B cell (primary cell): Measurements from ENCODE around the gene FAM184B. TPM values are rescaled to one million over a fixed set of nuclear protein-coding genes. Genes with fewer than 3 reads are reported as not detected.

Experiments
- ATAC-seq: fragments of 200-7000 bp; cut with Tn5 transposase; one replicate; pipeline ENCODE4 v1.10.0; 2021; ENCODE audit warnings: low read depth, mild to moderate bottlenecking, moderate number of reproducible peaks, moderate library complexity
- CTCF ChIA-PET: fragments of 350-600 bp; sonication (Branson Sonifier 250); formaldehyde crosslinking; loops from one replicate; lab custom pipeline; 2021; ENCODE audit warnings: antibody characterized with exemption, inconsistent platforms; lab: Charles Lee
- POLR2A ChIA-PET: fragments of 350-600 bp; sonication (Branson Sonifier 250); formaldehyde crosslinking; loops from one replicate; lab custom pipeline; 2021; ENCODE audit warnings: antibody characterized with exemption; lab: Charles Lee
- DNase-seq: peaks from one replicate; pipeline ENCODE4 v3.0.0; 2013
- H2AFZ ChIP-seq: 2 replicates; pipeline ENCODE4 v1.6.1; 2012; ENCODE audit warnings: mild to moderate bottlenecking, low read depth, low read length; ENCODE audit not compliant: insufficient read depth, poor library complexity, severe bottlenecking
- H3K27ac ChIP-seq, 2 donors: 1 replicate in 1 of 2; 2 replicates in 1 of 2; pipeline ENCODE4 v1.5.1; 2012 to 2013; ENCODE audit warnings: low read length in 2 of 2, mild to moderate bottlenecking in 2 of 2, moderate library complexity in 1 of 2
- H3K27me3 ChIP-seq, 4 experiments: fragments of 200-600 bp in 1 of 4; sonication (generic) in 1 of 4; replicated peaks in 1 of 4; 1 replicate in 2 of 4; 2 replicates in 2 of 4; pipeline versions ENCODE4 v1.6.1 to v1.7.0; 2013 to 2016; ENCODE audit warnings: low read length in 3 of 4, mild to moderate bottlenecking in 2 of 4, mixed read lengths in 1 of 4, moderate library complexity in 1 of 4; ENCODE audit not compliant: insufficient read depth in 4 of 4, control insufficient read depth in 3 of 4; ENCODE audit errors: control extremely low read depth in 1 of 4
- H3K36me3 ChIP-seq, 2 experiments: replicated peaks in 1 of 2; 1 replicate in 1 of 2; 2 replicates in 1 of 2; pipeline versions ENCODE4 v1.6.1 to v1.7.1; 2013; ENCODE audit warnings: low read length in 1 of 2; ENCODE audit not compliant: insufficient read depth in 2 of 2, control insufficient read depth in 1 of 2; ENCODE audit errors: control extremely low read depth in 1 of 2, extremely low read depth in 1 of 2
- H3K4me1 ChIP-seq, 2 donors: fragments of 200-600 bp in 1 of 2; sonication (generic) in 1 of 2; 1 replicate in 1 of 2; 2 replicates in 1 of 2; pipeline versions ENCODE4 v1.5.1 to v1.6.1; 2013 to 2017; ENCODE audit warnings: low read length in 2 of 2; ENCODE audit not compliant: control insufficient read depth in 2 of 2, insufficient read depth in 2 of 2
- H3K4me2 ChIP-seq: replicated peaks from 2 replicates; pipeline ENCODE3; 2012; ENCODE audit warnings: mild to moderate bottlenecking, low read depth, low read length; ENCODE audit not compliant: poor library complexity, severe bottlenecking
- H3K4me3 ChIP-seq, 5 experiments: fragments of 200-600 bp in 1 of 5; sonication (generic) in 1 of 5; 1 replicate in 3 of 5; 2 replicates in 2 of 5; pipeline versions ENCODE4 v1.5.1 to v1.7.0; 2011 to 2016; ENCODE audit warnings: low read length in 4 of 5, mild to moderate bottlenecking in 4 of 5, low read depth in 2 of 5, control low read depth in 1 of 5, moderate library complexity in 1 of 5; ENCODE audit not compliant: insufficient read depth in 1 of 5; ENCODE audit errors: control extremely low read depth in 1 of 5, extremely low read depth in 1 of 5
- H3K79me2 ChIP-seq: fragments of 200-600 bp; sonication (generic); one replicate; pipeline ENCODE4 v1.6.0; 2016; ENCODE audit warnings: low read length; ENCODE audit not compliant: control insufficient read depth, insufficient read depth
- H3K9ac ChIP-seq: fragments of 200-600 bp; sonication (generic); 2 replicates; pipeline ENCODE4 v1.6.1; 2017; ENCODE audit warnings: mild to moderate bottlenecking, low read length, moderate library complexity
- H3K9me3 ChIP-seq, 3 donors: one replicate each; pipeline versions ENCODE4 v1.6.1 to v1.7.1; 2013; ENCODE audit warnings: low read length in 2 of 3; ENCODE audit not compliant: control insufficient read depth in 2 of 3, insufficient read depth in 1 of 3; ENCODE audit errors: control extremely low read depth in 1 of 3
- H4K20me1 ChIP-seq: 2 replicates; pipeline ENCODE4 v1.6.0; 2012; ENCODE audit warnings: mild to moderate bottlenecking, low read length; ENCODE audit not compliant: insufficient read depth, control insufficient read depth, poor library complexity, severe bottlenecking
- H3K27ac Mint-ChIP-seq: one replicate; pipeline ENCODE4 v1.8.0; 2021; ENCODE audit warnings: mixed read lengths
- H3K27me3 Mint-ChIP-seq: one replicate; pipeline ENCODE4 v1.8.0; 2021; ENCODE audit warnings: mixed read lengths
- H3K4me1 Mint-ChIP-seq: one replicate; pipeline ENCODE4 v1.8.0; 2021; ENCODE audit warnings: mixed read lengths
- H3K4me3 Mint-ChIP-seq: one replicate; pipeline ENCODE4 v1.8.0; 2021; ENCODE audit warnings: mixed read lengths
- H3K9me3 Mint-ChIP-seq: one replicate; pipeline ENCODE4 v1.8.0; 2022; ENCODE audit warnings: mixed read lengths; ENCODE audit not compliant: insufficient read depth
- CTCF ChIP-seq: fragments of 200-600 bp; IDR thresholded peaks from one replicate; pipeline ENCODE4 v1.8.0; 2022; ENCODE audit warnings: antibody characterized with exemption, mild to moderate bottlenecking
- EZH2 ChIP-seq: IDR thresholded peaks from 2 replicates; pipeline ENCODE4 v1.6.1; 2012; ENCODE audit warnings: borderline replicate concordance, low read depth, mild to moderate bottlenecking, moderate library complexity, low read length; ENCODE audit not compliant: insufficient read depth, poor library complexity, severe bottlenecking
- WGBS: methylation state at CpG from one replicate; pipeline ENCODE4 v1.1.5; 2013; ENCODE audit warnings: missing lambda C conversion rate; ENCODE audit not compliant: insufficient coverage; 5-methylcytosine and 5-hydroxymethylcytosine counted together
- intact Hi-C: fragments of 100-400 bp; cut with micrococcal nuclease; formaldehyde crosslinking; loops from one replicate; pipeline ENCODE4 v1.10.0; 2022
- polyA plus RNA-seq: library from polyadenylated mRNA; depleted of rRNA; stranded (reverse); fragments of >200 nt; gene quantifications from 2 replicates; pipeline ENCODE4 v1.2.3, GENCODE V29; 2012
- total RNA-seq, 2 donors: library from RNA; stranded (reverse); fragments of 120-200 nt in 1 of 2; gene quantifications; 1 replicate in 1 of 2; 2 replicates in 1 of 2; pipeline versions ENCODE4 v1.2.3 to v1.2.4, GENCODE V29; 2013 to 2022

The FAM184B gene
- total and polyA plus RNA-seq, 2 donors (not counting 1 experiment from before 2014, with no cell fraction given) = not detected

DNA sequence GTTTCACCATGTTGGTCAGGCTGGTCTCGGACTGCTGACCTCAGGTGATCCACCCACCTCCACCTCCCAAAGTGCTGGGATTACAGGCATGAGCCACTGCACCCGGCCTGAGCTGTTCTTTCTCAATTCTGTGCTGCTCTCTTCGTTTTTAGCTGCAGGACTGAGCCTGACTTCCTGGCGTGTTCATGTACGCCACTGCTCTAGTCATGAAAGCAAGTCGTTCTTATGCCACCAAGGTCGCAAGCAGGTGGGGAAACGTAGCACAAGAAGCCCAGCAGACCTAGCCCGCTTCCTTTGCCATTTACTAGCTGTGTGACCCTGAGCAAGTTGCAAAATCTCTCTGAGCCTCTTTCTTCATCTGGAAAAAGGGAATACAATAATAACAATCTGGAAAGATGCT, 123.6 kb downstream of the FAM184B start:
- H3K9me3 Mint-ChIP-seq = no peaks in the 10 kb centered on the region
- POLR2A ChIA-PET = no interaction called here
- Histone ChIP-seq H3K4me3 (no peak overlapping the region), H3K9ac (no peak overlapping the region), H3K27ac (no peak overlapping the region), H3K27me3 (peaks cover 0 to 5% (median 0%) of the 10 kb centered on the region in 4 experiments), H3K9me3 (peaks cover 0 to 6% (median 0%) of the 10 kb centered on the region in 3 donors), H3K4me2 (no peak overlapping the region), H3K36me3 (no peaks in the 10 kb centered on the region), H3K79me2 (no peaks in the 10 kb centered on the region), H2AFZ (no peak overlapping the region), H3K4me1 (no peaks in the 10 kb centered on the region), H4K20me1 (no peaks in the 10 kb centered on the region)
- no peak overlapping the region for H3K27ac Mint-ChIP-seq
- WGBS = 81% methylated on average over 9 of the region's 9 CpGs
- DNase-seq (no peak), ATAC-seq (no peak)
- no peak overlapping the region for H3K4me3 Mint-ChIP-seq
- TF ChIP-seq EZH2 = no peak
- peaks cover 24% of the 10 kb centered on the region for H3K27me3 Mint-ChIP-seq
- CTCF ChIA-PET = interaction anchor here (0.6 kb wide), 1 partner anchor 109 kb away, joined by 3 read pairs; no protein-coding TSS in a partner anchor
- no peaks in the 10 kb centered on the region for H3K4me1 Mint-ChIP-seq
- intact Hi-C loops = no loop called here

DNA sequence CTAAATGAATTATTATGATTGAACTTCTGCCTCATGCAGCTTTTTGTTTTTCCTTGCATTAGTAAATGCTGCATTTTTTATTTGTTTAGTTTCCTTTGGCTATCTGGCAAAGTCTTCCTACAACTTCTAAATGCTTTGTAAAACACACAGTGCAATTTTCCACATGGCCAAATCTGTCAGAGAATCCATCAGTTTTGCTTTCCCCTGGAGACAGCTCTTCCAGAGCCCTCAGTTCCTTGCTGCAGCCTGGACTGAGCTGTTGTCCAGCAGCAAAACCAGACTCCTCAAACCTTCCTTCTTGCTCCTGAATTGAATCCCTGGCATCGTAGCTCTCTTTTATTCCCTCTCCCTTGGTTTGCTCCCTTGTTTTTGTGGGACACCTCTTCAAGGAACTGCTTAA, 124.3 kb downstream of the FAM184B start:
- Histone ChIP-seq H3K9me3 (peaks cover 0 to 9% (median 0%) of the 10 kb centered on the region in 3 donors), H3K4me2 (no peak overlapping the region), H3K36me3 (no peaks in the 10 kb centered on the region), H3K27me3 (peaks cover 0 to 8% (median 0%) of the 10 kb centered on the region in 4 experiments), H3K27ac (no peak overlapping the region), H4K20me1 (no peaks in the 10 kb centered on the region), H3K4me3 (no peak overlapping the region), H3K79me2 (no peaks in the 10 kb centered on the region), H3K9ac (no peak overlapping the region), H2AFZ (no peak overlapping the region), H3K4me1 (no peaks in the 10 kb centered on the region)
- no peak overlapping the region for H3K27ac Mint-ChIP-seq
- peaks cover 24% of the 10 kb centered on the region for H3K27me3 Mint-ChIP-seq
- H3K4me1 Mint-ChIP-seq = no peaks in the 10 kb centered on the region
- no peak for TF ChIP-seq CTCF
- ATAC-seq = no peak
- no peak overlapping the region for H3K4me3 Mint-ChIP-seq
- WGBS = 100% methylated on average over 1 of the region's 1 CpG
- ChIA-PET CTCF (no interaction called here), POLR2A (no interaction called here)
- intact Hi-C loops = no loop called here
- no peak for DNase-seq
- no peaks in the 10 kb centered on the region for H3K9me3 Mint-ChIP-seq
